CD4-positive, alpha-beta T cell treated with Interleukin-12 subunit alpha and Interleukin-12 subunit beta, for 1 hour (primary cell): Measurements from ENCODE around the gene PTPRA.
"Not testable (repeated sequence)": the region's sequence is repeated elsewhere in the genome, so short reads cannot be mapped to it uniquely, and the experiment has no call there.

Source experiments
- DNase-seq: peaks from one replicate; pipeline ENCODE4 v3.0.0-alpha.2; 2020

PTPRA gene

GRCh38 chr20:3045816-3046676 lies 172.8 kb downstream of the PTPRA start, which contains the start of gene MRPS26:
MRPS26 (plus strand) TSS chr20:3046052; CDS start chr20:3046069, 17 bp downstream.
- DNase-seq = peak; percentile 78

- no peak for DNase-seq
These were observed 173.6 kb downstream of the PTPRA start for GRCh38 chr20:3046677-3047462.

GRCh38 chr20:3047486-3048419 lies 174.5 kb downstream of the PTPRA start:
- DNase-seq = no peak

- DNase-seq = no peak
These were observed 178.2 kb downstream of the PTPRA start for GRCh38 chr20:3051385-3052019.

- DNase-seq = no peak
These were observed 186.2 kb downstream of the PTPRA start for GRCh38 chr20:3059489-3059888.

GRCh38 chr20:3064119-3064518 lies 190.8 kb downstream of the PTPRA start:
- not testable (repeated sequence) for DNase-seq

GRCh38 chr20:3067139-3068014 lies 194.1 kb downstream of the PTPRA start:
- DNase-seq = no peak

- no peak for DNase-seq
These were observed 194.8 kb downstream of the PTPRA start for GRCh38 chr20:3068075-3068474.

GRCh38 chr20:3068986-3069900 lies 196.0 kb downstream of the PTPRA start:
- peak; percentile 40 for DNase-seq

- no peak for DNase-seq
These were observed 197.4 kb downstream of the PTPRA start for GRCh38 chr20:3070725-3071124.

- no peak for DNase-seq
These were observed 198.0 kb downstream of the PTPRA start for GRCh38 chr20:3071266-3071609.

GRCh38 chr20:3071610-3072529 lies 198.6 kb downstream of the PTPRA start, which contains the start of gene OXT:
OXT (plus strand) TSS chr20:3071620; CDS start chr20:3071656, 36 bp downstream.
- DNase-seq = peak; percentile 80

GRCh38 chr20:3072530-3073250 lies 199.4 kb downstream of the PTPRA start:
- no peak for DNase-seq

- DNase-seq = not testable (repeated sequence)
These were observed 200.0 kb downstream of the PTPRA start for GRCh38 chr20:3073251-3073643.

GRCh38 chr20:3074812-3075211 lies 201.5 kb downstream of the PTPRA start:
- no peak for DNase-seq

GRCh38 chr20:3075315-3075714 lies 202.0 kb downstream of the PTPRA start:
- not testable (repeated sequence) for DNase-seq

GRCh38 chr20:3077618-3078134 lies 204.4 kb downstream of the PTPRA start:
- no peak for DNase-seq

- DNase-seq = no peak
These were observed 207.7 kb downstream of the PTPRA start for GRCh38 chr20:3080939-3081388.
